SK-N-SH (cell line): ENCODE measurements around the gene UBA1. TPM values are rescaled to one million over a fixed set of nuclear protein-coding genes. Genes with fewer than 3 reads are reported as not detected.

Experiments
- CTCF ChIA-PET: fragments of 300-600, 350-600 bp; formaldehyde crosslinking; extraction: SDS; loops from one replicate; lab custom pipeline; 2021; lab: Yijun Ruan, JAX
- POLR2A ChIA-PET: fragments of 350-600 bp; sonication (Branson Sonifier 250); formaldehyde crosslinking; extraction: SDS; loops from one replicate; lab custom pipeline; 2020; ENCODE audit warnings: antibody characterized with exemption, inconsistent platforms; lab: Yijun Ruan, JAX
- DNase-seq: peaks from one replicate; pipeline ENCODE4 v3.0.0; 2012
- H2AFZ ChIP-seq: fragments of 200-600 bp; sonication (generic); 2 replicates; pipeline ENCODE4 v1.8.1; 2016; ENCODE audit warnings: antibody characterized with exemption, mild to moderate bottlenecking, low read depth
- H3F3A ChIP-seq: fragments of 200-600 bp; sonication (generic); replicated peaks from 2 replicates; pipeline ENCODE3; 2016; ENCODE audit warnings: antibody characterized with exemption, mild to moderate bottlenecking; ENCODE audit not compliant: insufficient read depth
- H3K27ac ChIP-seq, 2 experiments: fragments of 200-500 bp in 1 of 2; fragments of 200-600 bp in 1 of 2; sonication (Bioruptor generic) in 1 of 2; sonication (generic), shearing (Covaris generic) in 1 of 2; 2 replicates each; pipeline versions ENCODE4 v1.5.1 to v1.6.1; 2014 to 2016; ENCODE audit warnings: low read depth in 2 of 2, inconsistent platforms in 1 of 2, low read length in 1 of 2, mild to moderate bottlenecking in 1 of 2, mixed read lengths in 1 of 2
- H3K27me3 ChIP-seq: fragments of 200-600 bp; sonication (generic), shearing (Covaris generic); 2 replicates; pipeline ENCODE4 v1.6.1; 2016; ENCODE audit warnings: mixed run types; ENCODE audit not compliant: insufficient read depth
- H3K36me3 ChIP-seq, 2 experiments: fragments of 200-500 bp in 1 of 2; fragments of 200-600 bp in 1 of 2; sonication (Bioruptor generic) in 1 of 2; sonication (generic) in 1 of 2; replicated peaks in 1 of 2; 2 replicates each; pipeline versions ENCODE3 to v1.5.1; 2014 to 2016; ENCODE audit warnings: low read length in 1 of 2, mild to moderate bottlenecking in 1 of 2; ENCODE audit not compliant: insufficient read depth in 2 of 2, control insufficient read depth in 1 of 2
- H3K4me1 ChIP-seq, 2 experiments: fragments of 200-500 bp in 1 of 2; fragments of 200-600 bp in 1 of 2; sonication (Bioruptor generic) in 1 of 2; sonication (generic), shearing (Covaris generic) in 1 of 2; 2 replicates each; pipeline versions ENCODE4 v1.5.1 to v1.6.1; 2014 to 2016; ENCODE audit warnings: low read depth in 1 of 2, low read length in 1 of 2, mixed run types in 1 of 2; ENCODE audit not compliant: insufficient read depth in 2 of 2, control insufficient read depth in 1 of 2
- H3K4me2 ChIP-seq: fragments of 200-600 bp; sonication (generic), shearing (Covaris generic); 2 replicates; pipeline ENCODE4 v1.6.1; 2017; ENCODE audit warnings: mixed run types
- H3K4me3 ChIP-seq, 2 experiments: fragments of 200-500 bp in 1 of 2; fragments of 200-600 bp in 1 of 2; sonication (Bioruptor generic) in 1 of 2; sonication (generic), shearing (Covaris generic) in 1 of 2; 2 replicates each; pipeline versions ENCODE4 v1.5.1 to v1.8.1; 2014 to 2016; ENCODE audit warnings: low read depth in 2 of 2, inconsistent platforms in 1 of 2, low read length in 1 of 2, mild to moderate bottlenecking in 1 of 2, mixed read lengths in 1 of 2, moderate library complexity in 1 of 2
- H3K79me2 ChIP-seq: fragments of 200-600 bp; sonication (generic); 2 replicates; pipeline ENCODE4 v1.8.1; 2017; ENCODE audit warnings: mild to moderate bottlenecking; ENCODE audit not compliant: insufficient read depth
- H3K9ac ChIP-seq: fragments of 200-600 bp; sonication (generic); 2 replicates; pipeline ENCODE4 v1.6.1; 2017; ENCODE audit warnings: mixed run types
- H3K9me2 ChIP-seq: fragments of 200-600 bp; sonication (generic); 2 replicates; pipeline ENCODE4 v1.6.1; 2017; ENCODE audit warnings: mixed run types
- H3K9me3 ChIP-seq: fragments of 200-600 bp; sonication (generic); 2 replicates; pipeline ENCODE4 v1.6.1; 2017; ENCODE audit warnings: mixed run types, mild to moderate bottlenecking, moderate library complexity
- H4K20me1 ChIP-seq: fragments of 200-600 bp; sonication (generic); 2 replicates; pipeline ENCODE4 v1.6.1; 2017; ENCODE audit warnings: mild to moderate bottlenecking, mixed run types; ENCODE audit not compliant: insufficient read depth
- ELF1 ChIP-seq: IDR thresholded peaks from 2 replicates; pipeline ENCODE4 v1.4.0; 2012
- EP300 ChIP-seq, 2 experiments: IDR thresholded peaks; 2 replicates each; pipeline versions ENCODE4 v1.4.0 to v1.6.1; 2012; ENCODE audit warnings: borderline replicate concordance in 1 of 2, low read depth in 1 of 2, low read length in 1 of 2
- EZH2phosphoT487 ChIP-seq: fragments of 200-600 bp; sonication (generic); IDR thresholded peaks from 2 replicates; pipeline ENCODE4 v1.6.1; 2017; ENCODE audit warnings: low read depth, mixed run types, mild to moderate bottlenecking, antibody characterized with exemption, moderate library complexity, borderline replicate concordance
- FOSL2 ChIP-seq: IDR thresholded peaks from 2 replicates; pipeline ENCODE4 v1.4.0; 2012; ENCODE audit warnings: low read depth, mild to moderate bottlenecking, moderate library complexity, borderline replicate concordance
- FOXJ3 ChIP-seq: sonication (generic); formaldehyde crosslinking; IDR thresholded peaks from 2 replicates; pipeline ENCODE4 v1.5.1; 2020; ENCODE audit warnings: mild to moderate bottlenecking, missing genetic modification reagents
- FOXM1 ChIP-seq: IDR thresholded peaks from 2 replicates; pipeline ENCODE4 v1.4.0; 2012; ENCODE audit warnings: low read depth, mild to moderate bottlenecking
- GABPA ChIP-seq: IDR thresholded peaks from 2 replicates; pipeline ENCODE4 v1.4.0; 2012; ENCODE audit warnings: low read depth, mild to moderate bottlenecking
- JUND ChIP-seq: IDR thresholded peaks from 2 replicates; pipeline ENCODE4 v1.4.0; 2012
- MEF2A ChIP-seq: IDR thresholded peaks from 2 replicates; pipeline ENCODE4 v1.4.0; 2012; ENCODE audit warnings: low read depth, borderline replicate concordance
- MXI1 ChIP-seq: IDR thresholded peaks from 2 replicates; pipeline ENCODE4 v1.6.1; 2012; ENCODE audit warnings: mild to moderate bottlenecking, low read depth, low read length, improper control_type of control experiment
- NRF1 ChIP-seq: IDR thresholded peaks from 2 replicates; pipeline ENCODE4 v1.6.1; 2012; ENCODE audit warnings: low read depth, mild to moderate bottlenecking, low read length
- POLR2AphosphoS5 ChIP-seq: IDR thresholded peaks from 2 replicates; pipeline ENCODE4 v1.6.1; 2012; ENCODE audit warnings: low read depth, low read length
- RAD21 ChIP-seq: IDR thresholded peaks from 2 replicates; pipeline ENCODE4 v1.6.1; 2012; ENCODE audit warnings: mild to moderate bottlenecking, low read length
- RCOR1 ChIP-seq: fragments of 150-350 bp; IDR thresholded peaks from 2 replicates; pipeline ENCODE4 v1.6.1; 2017; ENCODE audit warnings: antibody characterized with exemption, low read length
- RXRA ChIP-seq: IDR thresholded peaks from 2 replicates; pipeline ENCODE4 v1.4.0; 2012; ENCODE audit warnings: low read depth, mild to moderate bottlenecking, borderline replicate concordance
- SIN3A ChIP-seq: IDR thresholded peaks from 2 replicates; pipeline ENCODE4 v1.6.1; 2012; ENCODE audit warnings: low read depth, mild to moderate bottlenecking, low read length, moderate library complexity, borderline replicate concordance
- SMC3 ChIP-seq: IDR thresholded peaks from 2 replicates; pipeline ENCODE4 v1.6.1; 2012; ENCODE audit warnings: low read depth, low read length, improper control_type of control experiment
- TAF1 ChIP-seq: IDR thresholded peaks from 2 replicates; pipeline ENCODE4 v1.6.1; 2012; ENCODE audit warnings: low read depth, mild to moderate bottlenecking, low read length, moderate library complexity, borderline replicate concordance
- TCF12 ChIP-seq: IDR thresholded peaks from 2 replicates; pipeline ENCODE4 v1.4.0; 2012
- TEAD4 ChIP-seq: IDR thresholded peaks from 2 replicates; pipeline ENCODE4 v1.4.0; 2012; ENCODE audit warnings: mild to moderate bottlenecking, borderline replicate concordance; ENCODE audit not compliant: insufficient read depth
- YY1 ChIP-seq: IDR thresholded peaks from 2 replicates; pipeline ENCODE4 v1.4.0; 2012; ENCODE audit warnings: low read depth, mild to moderate bottlenecking
- WGBS: methylation state at CpG from one replicate; pipeline ENCODE4 v1.1.6; 2017; ENCODE audit warnings: low lambda C conversion rate; 5-methylcytosine and 5-hydroxymethylcytosine counted together
- polyA plus RNA-seq, 3 experiments: library from polyadenylated mRNA; depleted of rRNA; stranded (reverse); fragments of >200 nt; gene quantifications; 2 replicates each; pipeline ENCODE4 v1.2.3, GENCODE V29; 2012
- TF ChIP-seq, protein P1 (sequence below): IDR thresholded peaks from 2 replicates; pipeline ENCODE4 v1.6.1; 2012; ENCODE audit warnings: mild to moderate bottlenecking, low read depth, low read length, moderate library complexity
- TF ChIP-seq, protein P2 (sequence below): fragments of 150-350 bp; IDR thresholded peaks from 2 replicates; pipeline ENCODE4 v1.6.1; 2016; ENCODE audit warnings: mild to moderate bottlenecking, low read depth, low read length
- TF ChIP-seq, protein P3 (sequence below): IDR thresholded peaks from 2 replicates; pipeline ENCODE4 v1.4.0; 2012; ENCODE audit warnings: low read depth
- TF ChIP-seq, protein P4 (sequence below): IDR thresholded peaks from 2 replicates; pipeline ENCODE4 v1.4.0; 2012; ENCODE audit warnings: low read depth, borderline replicate concordance
- TF ChIP-seq, protein P5 (sequence below): IDR thresholded peaks from 2 replicates; pipeline ENCODE4 v1.4.0; 2012; ENCODE audit warnings: low read depth, borderline replicate concordance

UBA1 gene
- polyA plus RNA-seq, 1 of the 3 experiments (the other 2 are of a cell fraction) = 283 TPM

DNA sequence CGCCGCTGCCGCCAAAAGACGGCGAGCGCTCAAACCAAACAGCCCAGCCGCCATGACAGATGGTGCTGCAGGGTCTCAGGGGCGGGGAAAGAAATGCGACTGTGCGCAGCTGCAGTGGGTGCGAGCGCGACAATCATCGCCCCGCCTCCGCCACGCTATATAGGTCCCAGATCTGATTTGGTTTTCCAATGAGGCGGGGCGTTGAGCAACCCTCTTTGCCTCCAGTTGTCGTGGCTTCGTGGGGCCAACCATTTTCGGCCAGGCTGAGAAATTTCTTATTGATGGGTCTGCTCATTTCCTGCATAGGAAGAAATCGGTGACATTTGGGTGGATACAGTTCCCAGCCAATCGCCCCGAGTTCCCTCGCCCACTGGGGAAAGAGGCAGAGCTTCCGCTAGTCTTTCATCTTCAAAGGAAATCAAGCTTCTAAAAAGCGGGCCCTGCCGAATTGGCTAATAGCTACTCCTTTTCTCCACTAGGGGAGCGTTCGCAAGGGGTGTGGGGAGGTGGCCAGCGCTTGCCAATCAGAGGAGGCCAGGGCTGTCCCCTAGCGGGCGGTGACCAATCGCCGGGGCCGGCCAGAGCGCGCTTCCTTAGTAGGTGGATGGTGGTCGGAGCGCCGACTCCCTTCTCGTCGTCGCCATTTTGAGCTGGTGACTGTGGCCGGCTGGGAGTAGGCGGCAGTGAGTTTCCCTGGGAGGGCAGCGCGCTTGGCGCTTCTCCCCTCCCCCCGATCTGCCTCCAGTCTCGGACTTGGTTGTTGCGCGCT, 48.8 kb upstream of the UBA1 start, which contains the start of the genes NDUFB11 and RBM10:
TSS of gene NDUFB11 (minus strand) at position 77 of the 769 bp plus-strand sequence. CDS start at position 54, 23 bp downstream.
TSS of gene RBM10 (plus strand) at position 596 of the 769 bp plus-strand sequence. CDS start 2,261 bp downstream, outside the sequence.
- POLR2A ChIA-PET = interaction anchor here (0.7 to 2.9 kb wide), 5 partner anchors 16 to 308 kb away, joined by 3 to 19 read pairs (median 4); partner anchors contain the start of gene RP2
- TF ChIP-seq RXRA (no peak), GABPA (no peak; the same call in 1 of the 2 replicates), SMC3 (no peak), MXI1 (0 out of 2 replicates have a peak, but pooled peaks have one; percentile 61), FOXM1 (no peak), TAF1 (peak; percentile 67; the same call in 1 of the 2 replicates), FOSL2 (no peak), JUND (no peak), FOXJ3 (CRISPR knock-in tag) (no peak), RAD21 (no peak), TEAD4 (no peak), SIN3A (no peak), TCF12 (no peak), POLR2AphosphoS5 (peak; percentile 61), ELF1 (no peak), MEF2A (no peak), EZH2phosphoT487 (no peak), YY1 (peak; percentile 86), EP300 (IDR thresholded peaks at IDR 0.05; ENCODE audit: borderline replicate concordance in 1 of 2, low read depth in 1 of 2, low read length in 1 of 2) (no peak), NRF1 (peak; percentile 70), RCOR1 (no peak)
- TF ChIP-seq, protein P1, sequence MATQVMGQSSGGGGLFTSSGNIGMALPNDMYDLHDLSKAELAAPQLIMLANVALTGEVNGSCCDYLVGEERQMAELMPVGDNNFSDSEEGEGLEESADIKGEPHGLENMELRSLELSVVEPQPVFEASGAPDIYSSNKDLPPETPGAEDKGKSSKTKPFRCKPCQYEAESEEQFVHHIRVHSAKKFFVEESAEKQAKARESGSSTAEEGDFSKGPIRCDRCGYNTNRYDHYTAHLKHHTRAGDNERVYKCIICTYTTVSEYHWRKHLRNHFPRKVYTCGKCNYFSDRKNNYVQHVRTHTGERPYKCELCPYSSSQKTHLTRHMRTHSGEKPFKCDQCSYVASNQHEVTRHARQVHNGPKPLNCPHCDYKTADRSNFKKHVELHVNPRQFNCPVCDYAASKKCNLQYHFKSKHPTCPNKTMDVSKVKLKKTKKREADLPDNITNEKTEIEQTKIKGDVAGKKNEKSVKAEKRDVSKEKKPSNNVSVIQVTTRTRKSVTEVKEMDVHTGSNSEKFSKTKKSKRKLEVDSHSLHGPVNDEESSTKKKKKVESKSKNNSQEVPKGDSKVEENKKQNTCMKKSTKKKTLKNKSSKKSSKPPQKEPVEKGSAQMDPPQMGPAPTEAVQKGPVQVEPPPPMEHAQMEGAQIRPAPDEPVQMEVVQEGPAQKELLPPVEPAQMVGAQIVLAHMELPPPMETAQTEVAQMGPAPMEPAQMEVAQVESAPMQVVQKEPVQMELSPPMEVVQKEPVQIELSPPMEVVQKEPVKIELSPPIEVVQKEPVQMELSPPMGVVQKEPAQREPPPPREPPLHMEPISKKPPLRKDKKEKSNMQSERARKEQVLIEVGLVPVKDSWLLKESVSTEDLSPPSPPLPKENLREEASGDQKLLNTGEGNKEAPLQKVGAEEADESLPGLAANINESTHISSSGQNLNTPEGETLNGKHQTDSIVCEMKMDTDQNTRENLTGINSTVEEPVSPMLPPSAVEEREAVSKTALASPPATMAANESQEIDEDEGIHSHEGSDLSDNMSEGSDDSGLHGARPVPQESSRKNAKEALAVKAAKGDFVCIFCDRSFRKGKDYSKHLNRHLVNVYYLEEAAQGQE = no peak
- TF ChIP-seq, protein P2, sequence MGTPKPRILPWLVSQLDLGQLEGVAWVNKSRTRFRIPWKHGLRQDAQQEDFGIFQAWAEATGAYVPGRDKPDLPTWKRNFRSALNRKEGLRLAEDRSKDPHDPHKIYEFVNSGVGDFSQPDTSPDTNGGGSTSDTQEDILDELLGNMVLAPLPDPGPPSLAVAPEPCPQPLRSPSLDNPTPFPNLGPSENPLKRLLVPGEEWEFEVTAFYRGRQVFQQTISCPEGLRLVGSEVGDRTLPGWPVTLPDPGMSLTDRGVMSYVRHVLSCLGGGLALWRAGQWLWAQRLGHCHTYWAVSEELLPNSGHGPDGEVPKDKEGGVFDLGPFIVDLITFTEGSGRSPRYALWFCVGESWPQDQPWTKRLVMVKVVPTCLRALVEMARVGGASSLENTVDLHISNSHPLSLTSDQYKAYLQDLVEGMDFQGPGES = no peak
- TF ChIP-seq, protein P3, sequence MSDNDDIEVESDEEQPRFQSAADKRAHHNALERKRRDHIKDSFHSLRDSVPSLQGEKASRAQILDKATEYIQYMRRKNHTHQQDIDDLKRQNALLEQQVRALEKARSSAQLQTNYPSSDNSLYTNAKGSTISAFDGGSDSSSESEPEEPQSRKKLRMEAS = peak; percentile 52
- TF ChIP-seq, protein P4, sequence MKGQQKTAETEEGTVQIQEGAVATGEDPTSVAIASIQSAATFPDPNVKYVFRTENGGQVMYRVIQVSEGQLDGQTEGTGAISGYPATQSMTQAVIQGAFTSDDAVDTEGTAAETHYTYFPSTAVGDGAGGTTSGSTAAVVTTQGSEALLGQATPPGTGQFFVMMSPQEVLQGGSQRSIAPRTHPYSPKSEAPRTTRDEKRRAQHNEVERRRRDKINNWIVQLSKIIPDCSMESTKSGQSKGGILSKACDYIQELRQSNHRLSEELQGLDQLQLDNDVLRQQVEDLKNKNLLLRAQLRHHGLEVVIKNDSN = no peak
- TF ChIP-seq, protein P5, sequence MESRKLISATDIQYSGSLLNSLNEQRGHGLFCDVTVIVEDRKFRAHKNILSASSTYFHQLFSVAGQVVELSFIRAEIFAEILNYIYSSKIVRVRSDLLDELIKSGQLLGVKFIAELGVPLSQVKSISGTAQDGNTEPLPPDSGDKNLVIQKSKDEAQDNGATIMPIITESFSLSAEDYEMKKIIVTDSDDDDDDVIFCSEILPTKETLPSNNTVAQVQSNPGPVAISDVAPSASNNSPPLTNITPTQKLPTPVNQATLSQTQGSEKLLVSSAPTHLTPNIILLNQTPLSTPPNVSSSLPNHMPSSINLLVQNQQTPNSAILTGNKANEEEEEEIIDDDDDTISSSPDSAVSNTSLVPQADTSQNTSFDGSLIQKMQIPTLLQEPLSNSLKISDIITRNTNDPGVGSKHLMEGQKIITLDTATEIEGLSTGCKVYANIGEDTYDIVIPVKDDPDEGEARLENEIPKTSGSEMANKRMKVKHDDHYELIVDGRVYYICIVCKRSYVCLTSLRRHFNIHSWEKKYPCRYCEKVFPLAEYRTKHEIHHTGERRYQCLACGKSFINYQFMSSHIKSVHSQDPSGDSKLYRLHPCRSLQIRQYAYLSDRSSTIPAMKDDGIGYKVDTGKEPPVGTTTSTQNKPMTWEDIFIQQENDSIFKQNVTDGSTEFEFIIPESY = no peak

More for the DNA sequence above, 48.8 kb upstream of the UBA1 start, which contains the start of the genes NDUFB11 and RBM10:
- Histone ChIP-seq H3F3A (peaks cover 4% of the 10 kb centered on the region), H3K9me2 (no peaks in the 10 kb centered on the region), H3K27ac (peak within 1 kb of the TSS; percentile 94 to 98), H3K27me3 (no peaks in the 10 kb centered on the region), H3K4me1 (peaks cover 0 to 14% of the 10 kb centered on the region in 2 experiments; a peak in 1 of 4 replicates), H3K79me2 (peaks cover 59% of the 10 kb centered on the region), H3K4me2 (peak within 1 kb of the TSS; percentile 87), H2AFZ (peak within 1 kb of the TSS; percentile 71; the same call in 1 of the 2 replicates), H3K36me3 (peaks cover 0 to 2% of the 10 kb centered on the region in 2 experiments), H4K20me1 (peaks cover 21% of the 10 kb centered on the region), H3K9ac (peak within 1 kb of the TSS; percentile 92), H3K9me3 (no peaks in the 10 kb centered on the region), H3K4me3 (peak within 1 kb of the TSS; percentile 57 to 77)
- CTCF ChIA-PET = interaction anchor here (1.0 to 1.5 kb wide), 5 partner anchors 10 to 239 kb away, joined by 3 to 9 read pairs (median 4); partner anchors contain the start of gene UBA1
- DNase-seq = peak; percentile 87
- 28% methylated on average over 41 of the region's 54 CpGs for WGBS
